SHP77 (cell line): ENCODE data around the gene SPATS2.
"Not testable (repeated sequence)": the region's sequence is repeated elsewhere in the genome, so short reads cannot be mapped to it uniquely, and the experiment has no call there.

Experiments used
- DNase-seq, 2 experiments: peaks; one replicate each; lab custom pipeline; 2025; lab: John Stamatoyannopoulos, UW

Gene SPATS2

GRCh38 chr12:49518914-49519573, 151.8 kb downstream of the SPATS2 start:
- DNase-seq = no peak

GRCh38 chr12:49519574-49519936, 152.3 kb downstream of the SPATS2 start:
- no peak for DNase-seq

GRCh38 chr12:49521389-49521788, 154.1 kb downstream of the SPATS2 start:
- no peak for DNase-seq

- no peak for DNase-seq
Observed at GRCh38 chr12:49524660-49525324, 157.5 kb downstream of the SPATS2 start.

GRCh38 chr12:49525942-49526341, 158.7 kb downstream of the SPATS2 start:
- DNase-seq = no peak

GRCh38 chr12:49527361-49528130, 160.3 kb downstream of the SPATS2 start:
- DNase-seq = no peak

- no peak for DNase-seq
Observed at GRCh38 chr12:49529414-49529813, 162.2 kb downstream of the SPATS2 start.

GRCh38 chr12:49531745-49532144, 164.5 kb downstream of the SPATS2 start:
- no peak for DNase-seq

- no peak for DNase-seq
Observed at GRCh38 chr12:49533331-49533730, 166.1 kb downstream of the SPATS2 start.

- not testable (repeated sequence) for DNase-seq
Observed at GRCh38 chr12:49534122-49534521, 166.9 kb downstream of the SPATS2 start.

- DNase-seq = no peak
Observed at GRCh38 chr12:49534731-49535278, 167.5 kb downstream of the SPATS2 start.

GRCh38 chr12:49535921-49536525, 168.8 kb downstream of the SPATS2 start:
- DNase-seq = no peak

- no peak for DNase-seq
Observed at GRCh38 chr12:49536526-49537071, 169.3 kb downstream of the SPATS2 start.

- DNase-seq = no peak
Observed at GRCh38 chr12:49537231-49537751, 170.0 kb downstream of the SPATS2 start.

GRCh38 chr12:49537752-49538509, 170.7 kb downstream of the SPATS2 start:
- DNase-seq = peak in 1 of 2 experiments; percentile 22

- DNase-seq = peak; percentile 64 to 75
Observed at GRCh38 chr12:49538510-49539403, 171.5 kb downstream of the SPATS2 start, which contains the start of gene KCNH3. Gene KCNH3 (plus strand): TSS chr12:49539030. CDS start chr12:49539417, 387 bp downstream.

GRCh38 chr12:49539406-49540228, 172.4 kb downstream of the SPATS2 start:
- DNase-seq = no peak

GRCh38 chr12:49540229-49541139, 173.2 kb downstream of the SPATS2 start:
- no peak for DNase-seq
